Activated naive CD8-positive, alpha-beta T cell (primary cell): ENCODE results near the gene CRTAP.
"Not testable (repeated sequence)": the region's sequence is repeated elsewhere in the genome, so short reads cannot be mapped to it uniquely, and the experiment has no call there.

Experiments used
- H3K27ac Mint-ChIP-seq: one replicate; pipeline ENCODE4 v1.8.0; 2021; ENCODE audit warnings: mixed read lengths
- H3K27me3 Mint-ChIP-seq: one replicate; pipeline ENCODE4 v1.8.0; 2021; ENCODE audit warnings: mixed read lengths
- H3K36me3 Mint-ChIP-seq: one replicate; pipeline ENCODE4 v1.8.0; 2021; ENCODE audit warnings: mixed read lengths
- H3K4me1 Mint-ChIP-seq: one replicate; pipeline ENCODE4 v1.8.0; 2021; ENCODE audit warnings: low read depth, mixed read lengths
- H3K4me3 Mint-ChIP-seq: one replicate; pipeline ENCODE4 v1.8.0; 2021; ENCODE audit warnings: mild to moderate bottlenecking, mixed read lengths
- H3K9me3 Mint-ChIP-seq: one replicate; pipeline ENCODE4 v1.8.0; 2021; ENCODE audit warnings: low read depth, mixed read lengths

Gene CRTAP

GRCh38 chr3:33113772-33114621 lies at the start of gene CRTAP:
TSS of gene CRTAP (plus strand) at chr3:33114014. CDS start at chr3:33114078, 64 bp downstream.
- peak within 1 kb of the TSS; percentile 89 for H3K4me3 Mint-ChIP-seq
- H3K36me3 Mint-ChIP-seq = no peaks in the 10 kb centered on the region
- H3K9me3 Mint-ChIP-seq = no peaks in the 10 kb centered on the region
- peaks cover 26% of the 10 kb centered on the region for H3K4me1 Mint-ChIP-seq
- peak within 1 kb of the TSS; percentile 72 for H3K27ac Mint-ChIP-seq
- no peaks in the 10 kb centered on the region for H3K27me3 Mint-ChIP-seq

- H3K4me1 Mint-ChIP-seq = peaks cover 51% of the 10 kb centered on the region
- H3K36me3 Mint-ChIP-seq = peaks cover 30% of the 10 kb centered on the region
- H3K27me3 Mint-ChIP-seq = no peaks in the 10 kb centered on the region
- H3K9me3 Mint-ChIP-seq = no peaks in the 10 kb centered on the region
- H3K27ac Mint-ChIP-seq = peak overlapping the region; percentile 73
- H3K4me3 Mint-ChIP-seq = peak overlapping the region; percentile 30
These were observed 48.9 kb upstream of the CRTAP start for GRCh38 chr3:33064929-33065328.

- H3K4me1 Mint-ChIP-seq = peaks cover 43% of the 10 kb centered on the region
These were observed 46.3 kb upstream of the CRTAP start for GRCh38 chr3:33067484-33067883.

GRCh38 chr3:33069862-33070261 lies 44.0 kb upstream of the CRTAP start:
- Mint-ChIP-seq H3K36me3 (peaks cover 22% of the 10 kb centered on the region), H3K4me1 (peaks cover 29% of the 10 kb centered on the region)
- H3K4me3 Mint-ChIP-seq, H3K27me3 Mint-ChIP-seq, H3K27ac Mint-ChIP-seq, H3K9me3 Mint-ChIP-seq: not testable (repeated sequence)

More at GRCh38 chr3:33067484-33067883, 46.3 kb upstream of the CRTAP start:
- peaks cover 26% of the 10 kb centered on the region for H3K36me3 Mint-ChIP-seq
- no peaks in the 10 kb centered on the region for H3K27me3 Mint-ChIP-seq
- no peak overlapping the region for H3K4me3 Mint-ChIP-seq
- H3K27ac Mint-ChIP-seq = no peak overlapping the region
- H3K9me3 Mint-ChIP-seq = no peaks in the 10 kb centered on the region

GRCh38 chr3:33071181-33071580 lies 42.6 kb upstream of the CRTAP start:
- H3K36me3 Mint-ChIP-seq = peaks cover 22% of the 10 kb centered on the region

GRCh38 chr3:33071946-33072345 lies 41.9 kb upstream of the CRTAP start:
- Mint-ChIP-seq H3K9me3 (no peaks in the 10 kb centered on the region), H3K4me1 (peaks cover 24% of the 10 kb centered on the region), H3K27ac (peak overlapping the region; percentile 34), H3K4me3 (no peak overlapping the region), H3K27me3 (no peaks in the 10 kb centered on the region), H3K36me3 (peaks cover 23% of the 10 kb centered on the region)

More at GRCh38 chr3:33071181-33071580, 42.6 kb upstream of the CRTAP start:
- Mint-ChIP-seq H3K9me3 (no peaks in the 10 kb centered on the region), H3K4me3 (no peak overlapping the region), H3K27me3 (no peaks in the 10 kb centered on the region), H3K4me1 (peaks cover 24% of the 10 kb centered on the region), H3K27ac (peak overlapping the region; percentile 34)

- Mint-ChIP-seq H3K27me3 (no peaks in the 10 kb centered on the region), H3K4me1 (peaks cover 21% of the 10 kb centered on the region), H3K27ac (peak overlapping the region; percentile 68), H3K9me3 (no peaks in the 10 kb centered on the region), H3K4me3 (no peak overlapping the region), H3K36me3 (peaks cover 19% of the 10 kb centered on the region)
These were observed 39.4 kb upstream of the CRTAP start for GRCh38 chr3:33074217-33075067.

GRCh38 chr3:33075995-33076394 lies 37.8 kb upstream of the CRTAP start:
- H3K4me1 Mint-ChIP-seq = peaks cover 18% of the 10 kb centered on the region
- H3K27ac Mint-ChIP-seq = peak overlapping the region; percentile 70
- H3K27me3 Mint-ChIP-seq = no peaks in the 10 kb centered on the region
- no peaks in the 10 kb centered on the region for H3K9me3 Mint-ChIP-seq
- peaks cover 16% of the 10 kb centered on the region for H3K36me3 Mint-ChIP-seq
- no peak overlapping the region for H3K4me3 Mint-ChIP-seq

- H3K27me3 Mint-ChIP-seq = no peaks in the 10 kb centered on the region
- H3K36me3 Mint-ChIP-seq = peaks cover 11% of the 10 kb centered on the region
- peaks cover 9% of the 10 kb centered on the region for H3K4me1 Mint-ChIP-seq
- H3K4me3 Mint-ChIP-seq = no peak overlapping the region
- H3K9me3 Mint-ChIP-seq = no peaks in the 10 kb centered on the region
- no peak overlapping the region for H3K27ac Mint-ChIP-seq
These were observed 36.9 kb upstream of the CRTAP start for GRCh38 chr3:33076952-33077351.

GRCh38 chr3:33077976-33078375 lies 35.8 kb upstream of the CRTAP start:
- peaks cover 12% of the 10 kb centered on the region for H3K36me3 Mint-ChIP-seq

GRCh38 chr3:33079813-33080212 lies 34.0 kb upstream of the CRTAP start:
- H3K27ac Mint-ChIP-seq, H3K4me3 Mint-ChIP-seq, H3K27me3 Mint-ChIP-seq, H3K9me3 Mint-ChIP-seq, H3K4me1 Mint-ChIP-seq: not testable (repeated sequence)
- H3K36me3 Mint-ChIP-seq = peaks cover 14% of the 10 kb centered on the region

More at GRCh38 chr3:33077976-33078375, 35.8 kb upstream of the CRTAP start:
- H3K4me3 Mint-ChIP-seq = no peak overlapping the region
- no peak overlapping the region for H3K27ac Mint-ChIP-seq
- peaks cover 7% of the 10 kb centered on the region for H3K4me1 Mint-ChIP-seq
- no peaks in the 10 kb centered on the region for H3K27me3 Mint-ChIP-seq
- no peaks in the 10 kb centered on the region for H3K9me3 Mint-ChIP-seq

GRCh38 chr3:33081812-33082211 lies 32.0 kb upstream of the CRTAP start:
- Mint-ChIP-seq H3K4me1 (peaks cover 10% of the 10 kb centered on the region), H3K9me3 (no peaks in the 10 kb centered on the region), H3K27ac (no peak overlapping the region), H3K27me3 (no peaks in the 10 kb centered on the region), H3K36me3 (peaks cover 9% of the 10 kb centered on the region), H3K4me3 (no peak overlapping the region)

- Mint-ChIP-seq H3K27ac (no peak overlapping the region), H3K4me1 (peaks cover 26% of the 10 kb centered on the region), H3K4me3 (no peak overlapping the region), H3K9me3 (no peaks in the 10 kb centered on the region), H3K27me3 (no peaks in the 10 kb centered on the region), H3K36me3 (peaks cover 12% of the 10 kb centered on the region)
These were observed 29.9 kb upstream of the CRTAP start for GRCh38 chr3:33083958-33084357.

- no peak overlapping the region for H3K27ac Mint-ChIP-seq
These were observed 25.1 kb upstream of the CRTAP start for GRCh38 chr3:33088691-33089090.

GRCh38 chr3:33089515-33089914 lies 24.3 kb upstream of the CRTAP start:
- peaks cover 72% of the 10 kb centered on the region for H3K4me1 Mint-ChIP-seq
- H3K9me3 Mint-ChIP-seq = no peaks in the 10 kb centered on the region
- no peaks in the 10 kb centered on the region for H3K27me3 Mint-ChIP-seq
- peaks cover 21% of the 10 kb centered on the region for H3K36me3 Mint-ChIP-seq
- peak overlapping the region; percentile 52 for H3K27ac Mint-ChIP-seq
- H3K4me3 Mint-ChIP-seq = peak overlapping the region; percentile 59

More at GRCh38 chr3:33088691-33089090, 25.1 kb upstream of the CRTAP start:
- no peaks in the 10 kb centered on the region for H3K9me3 Mint-ChIP-seq
- H3K4me3 Mint-ChIP-seq = no peak overlapping the region
- peaks cover 72% of the 10 kb centered on the region for H3K4me1 Mint-ChIP-seq
- H3K27me3 Mint-ChIP-seq = no peaks in the 10 kb centered on the region
- H3K36me3 Mint-ChIP-seq = peaks cover 23% of the 10 kb centered on the region
